SU-DHL-6 (cell line): ENCODE data around the gene SLC25A26.

Experiments used
- H2AFZ ChIP-seq: fragments of 200-600 bp; sonication (generic); 2 replicates; pipeline ENCODE4 v1.6.1; 2014; ENCODE audit warnings: low read depth, mild to moderate bottlenecking, moderate library complexity, mixed read lengths, antibody characterized with exemption, low read length; ENCODE audit not compliant: severe bottlenecking
- H3F3A ChIP-seq: fragments of 200-600 bp; shearing (Covaris generic); 2 replicates; pipeline ENCODE4 v1.6.0; 2016; ENCODE audit warnings: antibody characterized with exemption, mild to moderate bottlenecking; ENCODE audit not compliant: insufficient read depth
- H3K27ac ChIP-seq: fragments of 200-600 bp; sonication (generic); 2 replicates; pipeline ENCODE4 v1.5.1; 2016; ENCODE audit warnings: low read depth, mild to moderate bottlenecking, low read length, moderate library complexity, mixed read lengths
- H3K27me3 ChIP-seq: fragments of 200-600 bp; sonication (generic), shearing (Covaris generic); 2 replicates; pipeline ENCODE4 v1.6.0; 2014; ENCODE audit warnings: mild to moderate bottlenecking, low read length
- H3K36me3 ChIP-seq: fragments of 200-600 bp; sonication (generic); 2 replicates; pipeline ENCODE4 v1.6.1; 2014; ENCODE audit warnings: mild to moderate bottlenecking, low read length, mixed read lengths
- H3K4me2 ChIP-seq: fragments of 300-600, 200-600 bp; shearing (Covaris generic), sonication (generic); 2 replicates; pipeline ENCODE4 v1.6.0; 2014; ENCODE audit warnings: low read length, low read depth, mild to moderate bottlenecking; ENCODE audit not compliant: poor library complexity, severe bottlenecking
- H3K4me3 ChIP-seq: fragments of 200-600 bp; sonication (generic); 2 replicates; pipeline ENCODE4 v1.5.1; 2014; ENCODE audit warnings: antibody characterized with exemption, low read length, mild to moderate bottlenecking, mixed read lengths; ENCODE audit not compliant: insufficient read depth, poor library complexity, severe bottlenecking
- H3K79me2 ChIP-seq: fragments of 200-600 bp; sonication (generic); 2 replicates; pipeline ENCODE4 v1.6.1; 2014; ENCODE audit warnings: mild to moderate bottlenecking, low read length, moderate library complexity; ENCODE audit not compliant: insufficient read depth
- H3K9ac ChIP-seq: fragments of 200-600 bp; sonication (generic); 2 replicates; pipeline ENCODE4 v1.7.0; 2014; ENCODE audit warnings: mild to moderate bottlenecking, low read length
- H3K9me2 ChIP-seq: fragments of 200-600 bp; sonication (generic); replicated peaks from 2 replicates; pipeline ENCODE4 v1.6.1; 2014; ENCODE audit warnings: low read length; ENCODE audit not compliant: insufficient read depth
- H3K9me3 ChIP-seq: fragments of 200-600 bp; sonication (generic); 2 replicates; pipeline ENCODE4 v1.6.1; 2014; ENCODE audit warnings: low read length, mixed read lengths; ENCODE audit not compliant: insufficient read depth
- H4K20me1 ChIP-seq: fragments of 200-600 bp; sonication (generic); 2 replicates; pipeline ENCODE4 v1.6.1; 2014; ENCODE audit warnings: low read depth, mild to moderate bottlenecking, antibody characterized with exemption, low read length, moderate library complexity, mixed read lengths
- EZH2phosphoT487 ChIP-seq: fragments of 200-600 bp; sonication (generic), shearing (Covaris generic); conservative IDR thresholded peaks from 2 replicates; pipeline ENCODE4 v1.6.1; 2018; ENCODE audit warnings: mild to moderate bottlenecking, antibody characterized with exemption, low read length, moderate library complexity, mixed read lengths
- TF ChIP-seq, protein P1 (sequence below): fragments of 200-600 bp; sonication (generic); IDR thresholded peaks from one replicate; pipeline ENCODE4 v1.5.1; 2017; ENCODE audit warnings: antibody characterized with exemption, mild to moderate bottlenecking, low read length, moderate library complexity; ENCODE audit not compliant: insufficient read depth, poor library complexity, severe bottlenecking

Gene SLC25A26

DNA sequence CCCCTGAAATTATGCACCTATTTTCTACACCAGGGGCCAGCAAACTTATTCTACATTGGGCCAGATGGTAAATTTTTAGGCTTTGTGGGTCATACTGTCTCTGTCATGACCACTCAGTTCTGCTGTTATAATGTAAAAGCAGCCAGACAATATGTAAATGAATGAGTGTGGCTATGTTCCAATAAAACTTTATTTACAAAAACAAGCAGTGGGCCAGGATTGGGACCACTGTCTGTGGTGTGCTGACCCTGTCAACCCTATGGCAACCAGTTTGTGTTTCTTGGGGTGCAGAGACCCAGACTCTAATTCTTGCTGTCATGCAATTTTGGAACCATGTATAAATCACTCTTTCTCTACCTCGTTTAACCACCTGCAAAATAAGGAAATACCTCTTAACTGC, 205.3 kb downstream of the SLC25A26 start:
- Histone ChIP-seq H3K27ac (no peak overlapping the region), H4K20me1 (no peaks in the 10 kb centered on the region), H3K27me3 (no peaks in the 10 kb centered on the region), H3K36me3 (no peaks in the 10 kb centered on the region), H2AFZ (no peak overlapping the region), H3K9ac (no peak overlapping the region), H3F3A (no peaks in the 10 kb centered on the region), H3K9me3 (no peaks in the 10 kb centered on the region), H3K4me3 (no peak overlapping the region), H3K9me2 (no peaks in the 10 kb centered on the region), H3K79me2 (no peaks in the 10 kb centered on the region), H3K4me2 (no peak overlapping the region)
- TF ChIP-seq, protein P1, sequence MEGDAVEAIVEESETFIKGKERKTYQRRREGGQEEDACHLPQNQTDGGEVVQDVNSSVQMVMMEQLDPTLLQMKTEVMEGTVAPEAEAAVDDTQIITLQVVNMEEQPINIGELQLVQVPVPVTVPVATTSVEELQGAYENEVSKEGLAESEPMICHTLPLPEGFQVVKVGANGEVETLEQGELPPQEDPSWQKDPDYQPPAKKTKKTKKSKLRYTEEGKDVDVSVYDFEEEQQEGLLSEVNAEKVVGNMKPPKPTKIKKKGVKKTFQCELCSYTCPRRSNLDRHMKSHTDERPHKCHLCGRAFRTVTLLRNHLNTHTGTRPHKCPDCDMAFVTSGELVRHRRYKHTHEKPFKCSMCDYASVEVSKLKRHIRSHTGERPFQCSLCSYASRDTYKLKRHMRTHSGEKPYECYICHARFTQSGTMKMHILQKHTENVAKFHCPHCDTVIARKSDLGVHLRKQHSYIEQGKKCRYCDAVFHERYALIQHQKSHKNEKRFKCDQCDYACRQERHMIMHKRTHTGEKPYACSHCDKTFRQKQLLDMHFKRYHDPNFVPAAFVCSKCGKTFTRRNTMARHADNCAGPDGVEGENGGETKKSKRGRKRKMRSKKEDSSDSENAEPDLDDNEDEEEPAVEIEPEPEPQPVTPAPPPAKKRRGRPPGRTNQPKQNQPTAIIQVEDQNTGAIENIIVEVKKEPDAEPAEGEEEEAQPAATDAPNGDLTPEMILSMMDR: no peak
- TF ChIP-seq EZH2phosphoT487: no peak

GRCh38 chr3:66427352-66427751, 206.6 kb downstream of the SLC25A26 start:
- no peaks in the 10 kb centered on the region for H3K9me2 ChIP-seq
- H2AFZ ChIP-seq: no peak overlapping the region
- no peaks in the 10 kb centered on the region for H3K79me2 ChIP-seq
- no peak overlapping the region for H3K9ac ChIP-seq
- no peak overlapping the region for H3K4me3 ChIP-seq
- H3K9me3 ChIP-seq: no peaks in the 10 kb centered on the region
- H3K27me3 ChIP-seq: no peaks in the 10 kb centered on the region
- no peaks in the 10 kb centered on the region for H3K36me3 ChIP-seq
- no peak overlapping the region for H3K27ac ChIP-seq
- no peaks in the 10 kb centered on the region for H3F3A ChIP-seq
- TF ChIP-seq, protein P1: no peak
- TF ChIP-seq EZH2phosphoT487: no peak
- H3K4me2 ChIP-seq: no peak overlapping the region
- no peaks in the 10 kb centered on the region for H4K20me1 ChIP-seq

DNA sequence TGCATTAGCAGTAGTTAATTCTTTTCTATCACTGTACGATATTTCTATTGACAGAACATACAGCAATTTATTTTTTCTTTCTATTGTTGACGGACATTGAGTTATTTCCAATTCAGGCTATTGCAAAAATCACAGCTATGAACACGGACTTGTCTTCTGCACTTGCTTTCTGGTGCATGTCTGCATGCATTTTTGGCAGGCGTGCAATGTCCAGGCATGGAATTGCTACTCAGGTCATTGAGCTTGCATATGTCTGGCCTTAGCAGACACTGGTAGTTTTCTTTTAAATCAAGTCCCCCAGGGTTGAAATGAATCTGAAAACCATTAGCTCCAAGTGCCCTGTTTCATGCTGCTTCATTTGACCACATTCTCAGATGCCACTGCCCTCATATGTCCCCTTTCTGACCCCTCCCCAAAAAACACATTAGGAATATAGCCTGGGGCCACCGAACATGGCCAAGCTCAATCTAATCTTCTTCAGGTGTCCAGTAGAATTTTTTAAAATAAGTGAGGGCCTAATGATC, 207.2 kb downstream of the SLC25A26 start:
- Histone ChIP-seq H3K9me3 (no peaks in the 10 kb centered on the region), H3K9me2 (no peaks in the 10 kb centered on the region), H3F3A (no peaks in the 10 kb centered on the region), H3K79me2 (no peaks in the 10 kb centered on the region), H4K20me1 (no peaks in the 10 kb centered on the region), H3K27ac (no peak overlapping the region), H3K4me2 (no peak overlapping the region), H3K4me3 (no peak overlapping the region), H3K9ac (no peak overlapping the region), H2AFZ (no peak overlapping the region), H3K27me3 (no peaks in the 10 kb centered on the region), H3K36me3 (no peaks in the 10 kb centered on the region)
- TF ChIP-seq, protein P1: no peak
- no peak for TF ChIP-seq EZH2phosphoT487
